Measurements from ENCODE around the gene CMTR1. TPM values are rescaled to one million over a fixed set of nuclear protein-coding genes. Genes with fewer than 3 reads are reported as not detected.

CMTR1 gene
- total and polyA plus RNA-seq, 8 donors, result 13.4 to 31.0 (median 17.2) TPM

DNA sequence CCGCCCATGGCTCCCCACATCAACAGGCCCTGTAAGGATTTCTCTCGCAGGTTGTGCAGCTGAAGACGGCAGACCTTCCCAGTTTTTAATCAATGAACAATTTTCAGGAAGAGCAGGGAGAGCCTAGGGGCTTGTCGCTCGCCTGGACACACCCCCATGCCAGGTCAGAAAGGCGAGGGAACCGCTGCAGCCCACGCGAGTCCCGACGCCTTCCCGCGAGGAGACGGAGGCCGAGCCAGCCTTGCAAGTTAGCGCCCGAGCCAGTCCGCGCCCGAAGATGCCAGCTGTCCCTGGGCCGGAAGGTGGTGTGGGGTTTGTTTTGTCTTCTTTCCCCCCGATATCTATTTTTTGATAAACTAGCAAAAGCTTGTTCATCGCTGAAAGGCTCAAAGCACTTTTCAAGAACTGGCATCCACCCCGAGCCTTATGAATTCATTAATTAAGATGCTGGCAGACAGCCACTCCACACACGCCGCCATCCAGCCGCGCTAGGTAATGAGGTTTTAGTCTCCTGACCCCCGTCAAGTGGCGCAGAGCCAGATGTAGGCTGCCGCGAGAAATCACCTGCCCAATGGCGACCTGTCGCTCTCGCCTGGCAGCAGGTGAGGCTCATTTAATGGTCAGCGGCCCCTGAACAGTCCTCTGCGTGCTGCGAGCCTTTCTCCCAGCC, 60.1 kb downstream of the CMTR1 start:
- Histone ChIP-seq H3K4me3 (no peak overlapping the region), H3K9me3 (no peaks in the 10 kb centered on the region), H3K27ac (no peak overlapping the region), H3K4me1 (no peaks in the 10 kb centered on the region), H3K27me3 (no peaks in the 10 kb centered on the region), H3K36me3 (no peaks in the 10 kb centered on the region)
- FAIRE-seq (no peak), ATAC-seq (peak in 3 of 4 donors; percentile 12 to 44 (median 44)), DNase-seq (peak in 3 of 6 donors; percentile 31 to 69 (median 61))
- TF ChIP-seq, protein P1, sequence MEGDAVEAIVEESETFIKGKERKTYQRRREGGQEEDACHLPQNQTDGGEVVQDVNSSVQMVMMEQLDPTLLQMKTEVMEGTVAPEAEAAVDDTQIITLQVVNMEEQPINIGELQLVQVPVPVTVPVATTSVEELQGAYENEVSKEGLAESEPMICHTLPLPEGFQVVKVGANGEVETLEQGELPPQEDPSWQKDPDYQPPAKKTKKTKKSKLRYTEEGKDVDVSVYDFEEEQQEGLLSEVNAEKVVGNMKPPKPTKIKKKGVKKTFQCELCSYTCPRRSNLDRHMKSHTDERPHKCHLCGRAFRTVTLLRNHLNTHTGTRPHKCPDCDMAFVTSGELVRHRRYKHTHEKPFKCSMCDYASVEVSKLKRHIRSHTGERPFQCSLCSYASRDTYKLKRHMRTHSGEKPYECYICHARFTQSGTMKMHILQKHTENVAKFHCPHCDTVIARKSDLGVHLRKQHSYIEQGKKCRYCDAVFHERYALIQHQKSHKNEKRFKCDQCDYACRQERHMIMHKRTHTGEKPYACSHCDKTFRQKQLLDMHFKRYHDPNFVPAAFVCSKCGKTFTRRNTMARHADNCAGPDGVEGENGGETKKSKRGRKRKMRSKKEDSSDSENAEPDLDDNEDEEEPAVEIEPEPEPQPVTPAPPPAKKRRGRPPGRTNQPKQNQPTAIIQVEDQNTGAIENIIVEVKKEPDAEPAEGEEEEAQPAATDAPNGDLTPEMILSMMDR (IDR thresholded peaks at IDR 0.05), result no peak
- intact Hi-C loops (cut with DNase I), result no loop called here
- WGBS, 2 donors, result 71 to 78% methylated on average over 38 of the region's 38 CpGs

DNA sequence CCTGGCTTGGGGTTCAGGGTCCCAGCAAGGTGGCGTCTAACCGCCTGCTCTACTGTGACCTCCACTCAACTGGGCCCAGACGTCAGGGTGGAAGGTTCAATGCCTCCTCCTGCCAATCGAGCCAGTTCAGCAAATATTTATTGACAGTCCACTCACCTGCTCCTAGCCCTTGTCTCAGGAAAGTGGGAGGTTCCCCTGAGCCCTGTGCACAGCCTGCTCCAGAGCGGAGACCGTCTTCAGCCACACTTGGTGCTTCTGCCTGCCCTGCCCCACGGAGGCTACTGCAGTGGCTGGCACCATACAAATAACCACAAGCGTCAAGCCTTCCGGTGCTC, 60.6 kb downstream of the CMTR1 start:
- TF ChIP-seq, protein P1 (IDR thresholded peaks at IDR 0.05), result no peak
- 77 to 78% methylated on average over 9 of the region's 9 CpGs for WGBS, 2 donors
- ATAC-seq (peak in 1 of 4 donors; percentile 6), DNase-seq (peak in 1 of 6 donors; percentile 22), FAIRE-seq (no peak)
- no peaks in the 10 kb centered on the region for H3K27me3 ChIP-seq
- H3K9me3 ChIP-seq, result no peaks in the 10 kb centered on the region
- intact Hi-C loops (cut with DNase I), result no loop called here
- no peak overlapping the region for H3K4me3 ChIP-seq
- H3K27ac ChIP-seq, result no peak overlapping the region
- H3K36me3 ChIP-seq, result no peaks in the 10 kb centered on the region
- H3K4me1 ChIP-seq, result no peaks in the 10 kb centered on the region

DNA sequence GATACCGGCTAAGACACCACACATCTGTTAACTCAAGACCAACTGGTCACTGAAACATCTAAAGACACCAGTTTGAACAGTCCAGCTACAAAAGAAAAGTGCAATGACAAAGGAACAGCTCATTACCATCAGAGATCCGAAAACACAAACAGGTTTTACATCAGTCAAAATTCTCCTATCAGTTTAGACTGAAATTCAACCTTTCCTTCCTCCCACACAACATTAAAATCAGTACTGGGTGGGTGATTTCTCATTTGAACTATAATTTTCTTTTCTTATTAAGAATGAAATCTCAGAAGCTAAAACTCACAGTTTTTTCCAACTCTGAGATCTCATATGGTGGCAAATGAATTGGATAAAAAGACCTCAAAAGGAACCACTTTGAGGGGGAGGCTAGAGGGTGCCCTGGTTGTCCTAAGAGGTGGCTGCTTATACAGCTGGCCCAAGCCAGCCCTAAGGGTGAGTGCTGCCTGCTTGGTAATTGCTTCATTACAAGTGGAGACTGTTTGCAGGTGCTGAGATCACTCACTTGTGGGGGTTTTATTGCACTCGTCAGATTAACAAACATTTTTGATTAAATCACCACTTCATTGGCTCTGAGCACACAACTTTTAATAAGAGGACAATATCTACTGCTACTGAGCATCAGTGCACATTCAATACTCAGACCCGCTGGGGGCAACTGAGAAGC, 62.4 kb downstream of the CMTR1 start:
- H3K9me3 ChIP-seq, result no peaks in the 10 kb centered on the region
- peaks cover 0 to 4% (median 0%) of the 10 kb centered on the region in 3 donors for H3K4me1 ChIP-seq
- no peaks in the 10 kb centered on the region for H3K36me3 ChIP-seq
- no peak overlapping the region for H3K27ac ChIP-seq
- FAIRE-seq (no peak), ATAC-seq (no peak), DNase-seq (no peak)
- H3K4me3 ChIP-seq, result no peak overlapping the region
- WGBS, 2 donors, result 83 to 89% methylated on average over 4 of the region's 4 CpGs
- intact Hi-C loops (cut with DNase I), result no loop called here
- H3K27me3 ChIP-seq, result no peaks in the 10 kb centered on the region
- TF ChIP-seq, protein P1 (IDR thresholded peaks at IDR 0.05), result no peak

DNA sequence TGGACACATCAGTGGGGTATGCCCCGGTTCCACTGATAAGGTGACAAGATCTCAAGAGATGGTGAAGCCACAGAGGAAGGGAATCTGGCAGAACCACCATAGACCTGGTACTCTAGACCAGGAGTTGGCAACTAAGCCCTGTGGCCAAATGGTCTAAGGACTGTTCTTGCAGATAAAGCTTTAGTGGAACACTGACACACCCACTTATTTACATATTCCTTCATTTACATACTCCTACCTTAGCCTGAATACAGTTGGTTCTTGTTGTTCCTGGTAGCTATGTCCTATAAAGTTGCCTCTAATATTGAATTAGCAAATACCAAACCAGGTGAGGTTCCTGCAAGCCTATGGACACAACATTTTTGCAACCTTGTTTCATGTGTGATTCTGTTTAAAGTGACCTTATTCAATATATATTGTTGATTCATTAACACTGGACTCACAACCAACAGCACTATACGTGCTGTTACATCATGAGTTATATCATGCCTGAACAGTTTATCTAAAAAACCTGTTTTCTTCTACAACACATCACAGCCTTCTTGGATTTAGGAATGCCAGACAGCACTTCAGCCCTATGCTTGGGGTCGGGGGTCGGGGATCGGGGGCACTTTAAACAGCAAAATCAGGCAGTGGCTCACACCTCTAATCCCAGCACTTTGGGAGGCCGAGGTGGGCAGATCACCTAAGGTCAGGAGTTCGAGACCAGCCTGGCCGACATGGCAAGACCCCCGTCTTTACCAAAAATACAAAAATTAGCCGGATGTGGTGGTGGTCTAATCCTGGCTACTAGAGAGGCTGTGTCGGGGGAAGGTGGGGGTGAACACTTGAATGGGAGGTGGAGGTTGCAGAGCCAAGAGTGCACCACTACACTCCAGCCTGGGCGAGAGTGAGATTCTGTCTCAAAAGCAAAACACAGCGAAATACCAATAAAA, 64.2 kb downstream of the CMTR1 start:
- TF ChIP-seq, protein P1 (IDR thresholded peaks at IDR 0.05), result no peak
- DNase-seq (no peak), ATAC-seq (no peak), FAIRE-seq (no peak)
- Histone ChIP-seq H3K4me3 (no peak overlapping the region), H3K27me3 (no peaks in the 10 kb centered on the region), H3K27ac (no peak overlapping the region), H3K9me3 (no peaks in the 10 kb centered on the region), H3K4me1 (peaks cover 0 to 4% (median 0%) of the 10 kb centered on the region in 3 donors), H3K36me3 (no peaks in the 10 kb centered on the region)
- intact Hi-C loops (cut with DNase I), result no loop called here
- 81 to 91% methylated on average over 13 of the region's 13 CpGs for WGBS, 2 donors

Data from pancreas (tissue), 10 donors.